K562 (cell line): Measurements from ENCODE around the gene SOWAHA. TPM values are rescaled to one million over a fixed set of nuclear protein-coding genes. Genes with fewer than 3 reads are reported as not detected.
A peak's percentile ranks its signal among the peaks of the same experiment; 100 is the strongest.

ENCODE experiments used
- DIDO1 ChIP-seq: fragments of 450-650 bp; IDR thresholded peaks from 2 replicates; pipeline ENCODE4 v1.6.1; 2016; ENCODE audit warnings: low read depth, missing biosample characterization, missing genetic modification characterization
- E2F3 ChIP-seq: fragments of 250-450 bp; sonication (Bioruptor Pico); IDR thresholded peaks from 2 replicates; pipeline ENCODE4 v1.4.0; 2020; ENCODE audit warnings: mild to moderate bottlenecking
- EP300 ChIP-seq: IDR thresholded peaks from 2 replicates; pipeline ENCODE4 v1.6.1; 2012; ENCODE audit warnings: low read length, improper control_type of control experiment
- FOXA1 ChIP-seq: fragments of 450-650 bp; IDR thresholded peaks from 2 replicates; pipeline ENCODE4 v1.6.1; 2016; ENCODE audit warnings: mild to moderate bottlenecking, borderline replicate concordance
- FOXK1 ChIP-seq: sonication (generic); formaldehyde crosslinking; IDR thresholded peaks from 2 replicates; pipeline ENCODE4 v1.8.0; 2022; ENCODE audit warnings: missing genetic modification reagents, mild to moderate bottlenecking, borderline replicate concordance
- HIVEP1 ChIP-seq: fragments of 250-450 bp; sonication (Bioruptor Pico); IDR thresholded peaks from 2 replicates; pipeline ENCODE4 v1.4.0; 2020; ENCODE audit warnings: mild to moderate bottlenecking
- HSF4 ChIP-seq: fragments of 250-450 bp; sonication (Bioruptor Pico); IDR thresholded peaks from 2 replicates; pipeline ENCODE4 v2.1.2; 2022; ENCODE audit warnings: mild to moderate bottlenecking, moderate library complexity, borderline replicate concordance
- L3MBTL2 ChIP-seq: fragments of 450-650 bp; IDR thresholded peaks from 2 replicates; pipeline ENCODE4 v1.6.1; 2016; ENCODE audit warnings: mild to moderate bottlenecking, moderate library complexity
- MYNN ChIP-seq, 2 experiments: sonication (generic); formaldehyde crosslinking in 1 of 2; IDR thresholded peaks; 2 replicates each; pipeline versions ENCODE4 v1.5.0 to v1.6.1; 2016 to 2020; ENCODE audit warnings: antibody characterized with exemption in 1 of 2, missing genetic modification reagents in 1 of 2
- NFIX ChIP-seq: fragments of 250-450 bp; sonication (Bioruptor Pico); IDR thresholded peaks from 2 replicates; pipeline ENCODE4 v1.4.0; 2020; ENCODE audit warnings: low read depth, mild to moderate bottlenecking, moderate library complexity
- NFYB ChIP-seq: IDR thresholded peaks from 2 replicates; pipeline ENCODE4 v1.6.1; 2011; ENCODE audit warnings: mild to moderate bottlenecking, moderate library complexity; ENCODE audit not compliant: insufficient read length; ENCODE audit errors: extremely low read depth
- NR3C1 ChIP-seq: sonication (generic); formaldehyde crosslinking; IDR thresholded peaks from 2 replicates; pipeline ENCODE4 v1.8.1; 2022; ENCODE audit warnings: missing genetic modification reagents
- NR4A1 ChIP-seq, 2 experiments: fragments of 250-450 bp in 1 of 2; fragments of 450-650 bp in 1 of 2; sonication (Bioruptor Pico) in 1 of 2; IDR thresholded peaks; 2 replicates each; pipeline versions ENCODE4 v1.4.0 to v1.6.1; 2016 to 2020; ENCODE audit warnings: mild to moderate bottlenecking in 2 of 2, missing compliant biosample characterization in 1 of 2, missing genetic modification characterization in 1 of 2, moderate library complexity in 1 of 2
- PML ChIP-seq: IDR thresholded peaks from 2 replicates; pipeline ENCODE4 v1.6.1; 2012; ENCODE audit warnings: low read length, inconsistent platforms
- SMAD2 ChIP-seq: fragments of 150-350 bp; IDR thresholded peaks from 2 replicates; pipeline ENCODE4 v1.6.1; 2014; ENCODE audit warnings: low read depth, mild to moderate bottlenecking, low read length
- TSC22D4 ChIP-seq: fragments of 450-650 bp; IDR thresholded peaks from 2 replicates; pipeline ENCODE4 v1.6.1; 2016; ENCODE audit warnings: missing genetic modification characterization, missing biosample characterization, control low read depth
- ZEB2 ChIP-seq: fragments of 450-650 bp; IDR thresholded peaks from 2 replicates; pipeline ENCODE4 v1.6.1; 2016
- ZNF197 ChIP-seq: fragments of 200-800 bp; sonication (Bioruptor generic); IDR thresholded peaks from 2 replicates; pipeline ENCODE4 v1.6.1; 2016; ENCODE audit warnings: low read depth, missing genetic modification characterization, missing compliant biosample characterization
- ZNF583 ChIP-seq: fragments of 250-450 bp; sonication (Bioruptor Pico); IDR thresholded peaks from 2 replicates; pipeline ENCODE4 v1.4.0; 2020
- ZNF668 ChIP-seq: fragments of 250-450 bp; sonication (Bioruptor Pico); IDR thresholded peaks from 2 replicates; pipeline ENCODE4 v1.8.0; 2022; ENCODE audit warnings: mild to moderate bottlenecking, inconsistent platforms
- ZNF766 ChIP-seq: fragments of 200-800 bp; sonication (Bioruptor generic); conservative IDR thresholded peaks from 2 replicates; pipeline ENCODE4 v1.6.1; 2016; ENCODE audit warnings: missing genetic modification characterization, missing compliant biosample characterization
- polyA plus RNA-seq, 8 experiments: library from polyadenylated mRNA; depleted of rRNA in 4 of 8; stranded (reverse) in 5 of 8; unstranded in 3 of 8; fragments of >200 nt; fragmentation: Nextera tagmentation in 2 of 8; fragmentation: Illumina TruSeq in 1 of 8; extraction: Ambion mirVana in 2 of 8; extraction: Trizol in 1 of 8; gene quantifications; 2 replicates each; pipeline versions ENCODE4 v1.2.1 to v1.2.3, GENCODE V29; 2011 to 2014; ENCODE audit warnings: inconsistent platforms in 1 of 8, missing spikeins in 1 of 8
- total RNA-seq, 7 experiments: library from RNA; depleted of rRNA in 6 of 7; stranded (reverse); fragments of >200 nt in 6 of 7; fragmentation: Illumina TruSeq in 2 of 7; extraction: Trizol in 2 of 7; gene quantifications; 2 replicates each; pipeline versions ENCODE4 v1.2.1 to v1.2.3, GENCODE V29; 2011 to 2021; ENCODE audit warnings: low replicate concordance in 1 of 7
- TF ChIP-seq, protein P1 (sequence below): sonication (generic); formaldehyde crosslinking; IDR thresholded peaks from 2 replicates; pipeline ENCODE4 v1.8.0; 2022; ENCODE audit warnings: mild to moderate bottlenecking, missing genetic modification reagents, borderline replicate concordance
- TF ChIP-seq, protein P2 (sequence below): fragments of 450-650 bp; formaldehyde crosslinking; IDR thresholded peaks from 2 replicates; pipeline ENCODE4 v1.4.0; 2022; ENCODE audit warnings: missing genetic modification characterization
- TF ChIP-seq, protein P3 (sequence below): fragments of 250-450 bp; sonication (Bioruptor Pico); IDR thresholded peaks from 2 replicates; pipeline ENCODE4 v1.4.0; 2020; ENCODE audit warnings: mild to moderate bottlenecking

SOWAHA gene
- total and polyA plus RNA-seq, 9 of the 15 experiments (the other 6 are each of a cell fraction or from before 2014, with no cell fraction given) = not detected

DNA sequence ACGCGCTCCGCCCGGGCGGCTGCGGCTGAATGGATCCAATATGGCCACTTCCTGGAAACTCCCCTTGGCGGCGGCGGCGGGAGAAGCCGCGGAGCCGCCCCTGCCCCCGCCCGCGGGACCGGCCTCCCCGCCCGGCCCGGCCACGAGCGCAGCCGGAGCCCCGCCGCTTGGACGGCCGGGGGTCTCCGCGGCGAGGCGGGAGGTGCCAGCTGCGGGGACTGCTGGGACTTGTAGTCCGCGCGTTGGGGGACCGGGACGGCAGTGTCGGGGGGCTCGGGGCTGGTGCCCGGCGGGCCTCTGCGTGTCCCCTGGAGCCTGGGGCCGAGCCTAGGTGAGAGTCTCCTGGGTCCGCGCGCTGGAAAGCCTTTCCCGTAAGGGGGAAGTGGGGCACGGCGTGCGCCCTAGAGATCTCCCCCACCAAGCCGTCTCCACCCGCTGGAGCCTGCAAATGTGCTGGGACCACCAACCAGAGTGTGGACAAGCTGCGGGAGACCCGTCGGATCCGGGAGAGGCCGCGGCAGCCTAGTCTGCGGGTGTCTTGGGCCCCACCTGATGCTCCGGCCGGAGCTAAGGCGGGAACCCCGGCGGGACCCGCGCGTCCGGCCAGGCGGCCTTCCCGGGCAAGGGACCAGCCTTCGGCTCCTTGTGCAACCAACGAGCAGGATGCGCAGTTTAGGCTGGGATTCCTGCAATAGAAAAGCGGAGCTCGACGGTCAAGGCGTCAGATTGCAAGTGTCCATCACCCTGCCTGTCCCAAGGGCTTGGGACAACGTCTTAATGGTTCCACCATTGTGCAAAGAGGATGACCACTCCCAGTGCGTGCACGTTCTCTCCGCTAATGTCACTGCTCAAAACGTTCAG lies 35.7 kb upstream of the SOWAHA start, which contains the start of gene SEPTIN8 (continued):
- TF ChIP-seq NR4A1 (CRISPR knock-in tag; IDR thresholded peaks at IDR 0.05) (no peak), NR4A1 (tag; IDR thresholded peaks at IDR 0.05) (no peak; the same call in 1 of the 2 replicates), FOXK1 (CRISPR knock-in tag) (0 out of 2 replicates have a peak, but pooled peaks have one; percentile 38), ZNF668 (CRISPR knock-in tag) (no peak), NFIX (no peak), ZNF583 (0 out of 2 replicates have a peak, but pooled peaks have one; percentile 8), TSC22D4 (tag) (no peak), E2F3 (0 out of 2 replicates have a peak, but pooled peaks have one; percentile 15), PML (no peak), SMAD2 (no peak), HSF4 (no peak), FOXA1 (no peak), NR3C1 (CRISPR knock-in tag) (no peak), ZEB2 (no peak), DIDO1 (tag) (peak; percentile 36; the same call in 1 of the 2 replicates), MYNN (IDR thresholded peaks at IDR 0.05) (no peak), MYNN (CRISPR knock-in tag; IDR thresholded peaks at IDR 0.05) (no peak), ZNF197 (CRISPR knock-in tag) (no peak), EP300 (no peak), HIVEP1 (CRISPR knock-in tag) (no peak), L3MBTL2 (peak; percentile 65), ZNF766 (CRISPR knock-in tag) (0 out of 2 replicates have a peak, but pooled peaks have one; percentile 47), NFYB (no peak)
- TF ChIP-seq, protein P1, sequence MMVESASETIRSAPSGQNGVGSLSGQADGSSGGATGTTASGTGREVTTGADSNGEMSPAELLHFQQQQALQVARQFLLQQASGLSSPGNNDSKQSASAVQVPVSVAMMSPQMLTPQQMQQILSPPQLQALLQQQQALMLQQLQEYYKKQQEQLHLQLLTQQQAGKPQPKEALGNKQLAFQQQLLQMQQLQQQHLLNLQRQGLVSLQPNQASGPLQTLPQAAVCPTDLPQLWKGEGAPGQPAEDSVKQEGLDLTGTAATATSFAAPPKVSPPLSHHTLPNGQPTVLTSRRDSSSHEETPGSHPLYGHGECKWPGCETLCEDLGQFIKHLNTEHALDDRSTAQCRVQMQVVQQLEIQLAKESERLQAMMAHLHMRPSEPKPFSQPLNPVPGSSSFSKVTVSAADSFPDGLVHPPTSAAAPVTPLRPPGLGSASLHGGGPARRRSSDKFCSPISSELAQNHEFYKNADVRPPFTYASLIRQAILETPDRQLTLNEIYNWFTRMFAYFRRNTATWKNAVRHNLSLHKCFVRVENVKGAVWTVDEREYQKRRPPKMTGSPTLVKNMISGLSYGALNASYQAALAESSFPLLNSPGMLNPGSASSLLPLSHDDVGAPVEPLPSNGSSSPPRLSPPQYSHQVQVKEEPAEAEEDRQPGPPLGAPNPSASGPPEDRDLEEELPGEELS (CRISPR knock-in tag) = 0 out of 2 replicates have a peak, but pooled peaks have one; percentile 43
- TF ChIP-seq, protein P2, sequence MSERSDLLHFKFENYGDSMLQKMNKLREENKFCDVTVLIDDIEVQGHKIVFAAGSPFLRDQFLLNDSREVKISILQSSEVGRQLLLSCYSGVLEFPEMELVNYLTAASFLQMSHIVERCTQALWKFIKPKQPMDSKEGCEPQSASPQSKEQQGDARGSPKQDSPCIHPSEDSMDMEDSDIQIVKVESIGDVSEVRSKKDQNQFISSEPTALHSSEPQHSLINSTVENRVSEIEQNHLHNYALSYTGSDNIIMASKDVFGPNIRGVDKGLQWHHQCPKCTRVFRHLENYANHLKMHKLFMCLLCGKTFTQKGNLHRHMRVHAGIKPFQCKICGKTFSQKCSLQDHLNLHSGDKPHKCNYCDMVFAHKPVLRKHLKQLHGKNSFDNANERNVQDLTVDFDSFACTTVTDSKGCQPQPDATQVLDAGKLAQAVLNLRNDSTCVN (CRISPR knock-in tag) = no peak
- TF ChIP-seq, protein P3, sequence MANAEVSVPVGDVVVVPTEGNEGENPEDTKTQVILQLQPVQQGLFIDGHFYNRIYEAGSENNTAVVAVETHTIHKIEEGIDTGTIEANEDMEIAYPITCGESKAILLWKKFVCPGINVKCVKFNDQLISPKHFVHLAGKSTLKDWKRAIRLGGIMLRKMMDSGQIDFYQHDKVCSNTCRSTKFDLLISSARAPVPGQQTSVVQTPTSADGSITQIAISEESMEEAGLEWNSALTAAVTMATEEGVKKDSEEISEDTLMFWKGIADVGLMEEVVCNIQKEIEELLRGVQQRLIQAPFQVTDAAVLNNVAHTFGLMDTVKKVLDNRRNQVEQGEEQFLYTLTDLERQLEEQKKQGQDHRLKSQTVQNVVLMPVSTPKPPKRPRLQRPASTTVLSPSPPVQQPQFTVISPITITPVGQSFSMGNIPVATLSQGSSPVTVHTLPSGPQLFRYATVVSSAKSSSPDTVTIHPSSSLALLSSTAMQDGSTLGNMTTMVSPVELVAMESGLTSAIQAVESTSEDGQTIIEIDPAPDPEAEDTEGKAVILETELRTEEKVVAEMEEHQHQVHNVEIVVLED = no peak
- TF ChIP-seq, all 486 proteins: peak for 74
